ENCODE results near the gene CACNG5. TPM values are rescaled to one million over a fixed set of nuclear protein-coding genes. Genes with fewer than 3 reads are reported as not detected.

CACNG5 gene
- total RNA-seq, 3 donors from 2014 or later = not detected

- H3K36me3 ChIP-seq = no peaks in the 10 kb centered on the region
- intact Hi-C loops (cut with DNase I; ENCODE audit: low total_unique reads) = no loop called here
- H3K4me1 ChIP-seq = no peaks in the 10 kb centered on the region
- no peak for DNase-seq (ENCODE audit: low spot score in 2 of 2)
- peaks cover 0 to 63% of the 10 kb centered on the region in 2 donors for H3K27me3 ChIP-seq
- no peak overlapping the region for H3K27ac ChIP-seq
- no peak for TF ChIP-seq CTCF (IDR thresholded peaks at IDR 0.05)
- no peak for TF ChIP-seq POLR2AphosphoS5 (IDR thresholded peaks at IDR 0.05)
- TF ChIP-seq POLR2A (IDR thresholded peaks at IDR 0.05) = no peak
- H3K4me3 ChIP-seq = no peak overlapping the region
- no peaks in the 10 kb centered on the region for H3K9me3 ChIP-seq
These were observed 559 bp downstream of the CACNG5 start for GRCh38 chr17:66835476-66835875.

- Histone ChIP-seq H3K27me3 (peaks cover 0 to 61% of the 10 kb centered on the region in 2 donors), H3K27ac (no peak overlapping the region), H3K36me3 (no peaks in the 10 kb centered on the region), H3K4me1 (no peaks in the 10 kb centered on the region), H3K9me3 (no peaks in the 10 kb centered on the region), H3K4me3 (no peak overlapping the region)
- DNase-seq (ENCODE audit: low spot score in 2 of 2) = no peak
- intact Hi-C loops (cut with DNase I; ENCODE audit: low total_unique reads) = no loop called here
- TF ChIP-seq POLR2A (IDR thresholded peaks at IDR 0.05) = no peak
- TF ChIP-seq CTCF (IDR thresholded peaks at IDR 0.05) = no peak
- no peak for TF ChIP-seq POLR2AphosphoS5 (IDR thresholded peaks at IDR 0.05)
These were observed 1.4 kb downstream of the CACNG5 start for GRCh38 chr17:66836063-66837005.

- Histone ChIP-seq H3K36me3 (no peaks in the 10 kb centered on the region), H3K4me3 (no peak overlapping the region), H3K27me3 (peaks cover 0 to 54% of the 10 kb centered on the region in 2 donors), H3K27ac (no peak overlapping the region), H3K4me1 (no peaks in the 10 kb centered on the region), H3K9me3 (no peaks in the 10 kb centered on the region)
- no peak for TF ChIP-seq POLR2AphosphoS5 (IDR thresholded peaks at IDR 0.05)
- no peak for TF ChIP-seq POLR2A (IDR thresholded peaks at IDR 0.05)
- no peak for TF ChIP-seq CTCF (IDR thresholded peaks at IDR 0.05)
- intact Hi-C loops (cut with DNase I; ENCODE audit: low total_unique reads) = no loop called here
- no peak for DNase-seq (ENCODE audit: low spot score in 2 of 2)
These were observed 2.3 kb downstream of the CACNG5 start for GRCh38 chr17:66837226-66837625.

- Histone ChIP-seq H3K4me1 (no peaks in the 10 kb centered on the region), H3K27ac (no peak overlapping the region), H3K9me3 (no peaks in the 10 kb centered on the region), H3K4me3 (no peak overlapping the region), H3K36me3 (no peaks in the 10 kb centered on the region), H3K27me3 (peaks cover 0 to 51% of the 10 kb centered on the region in 2 donors)
- intact Hi-C loops (cut with DNase I; ENCODE audit: low total_unique reads) = no loop called here
- no peak for DNase-seq (ENCODE audit: low spot score in 2 of 2)
- TF ChIP-seq POLR2A (IDR thresholded peaks at IDR 0.05) (no peak), CTCF (IDR thresholded peaks at IDR 0.05) (no peak), POLR2AphosphoS5 (IDR thresholded peaks at IDR 0.05) (no peak)
These were observed 3.2 kb downstream of the CACNG5 start for GRCh38 chr17:66837885-66838665.

- Histone ChIP-seq H3K27ac (no peak overlapping the region), H3K9me3 (no peaks in the 10 kb centered on the region), H3K27me3 (peaks cover 0 to 35% of the 10 kb centered on the region in 2 donors), H3K36me3 (no peaks in the 10 kb centered on the region), H3K4me3 (no peak overlapping the region), H3K4me1 (no peaks in the 10 kb centered on the region)
- DNase-seq (ENCODE audit: low spot score in 2 of 2) = no peak
- intact Hi-C loops (cut with DNase I; ENCODE audit: low total_unique reads) = no loop called here
- TF ChIP-seq POLR2A (IDR thresholded peaks at IDR 0.05) = no peak
- TF ChIP-seq POLR2AphosphoS5 (IDR thresholded peaks at IDR 0.05) = no peak
- TF ChIP-seq CTCF (IDR thresholded peaks at IDR 0.05) = no peak
These were observed 4.7 kb downstream of the CACNG5 start for GRCh38 chr17:66839616-66840015.
